ENCODE results near the gene SRPX2. TPM values are rescaled to one million over a fixed set of nuclear protein-coding genes. Genes with fewer than 3 reads are reported as not detected.

Gene SRPX2
- total RNA-seq, 1 experiment from 2014 or later: 77.8 TPM

- Histone ChIP-seq H3K4me2 (no peak overlapping the region), H4K20me1 (ENCODE audit: insufficient read depth) (no peaks in the 10 kb centered on the region), H3K4me1 (replicated peaks; ENCODE audit: insufficient read depth) (no peaks in the 10 kb centered on the region), H3K9me2 (ENCODE audit: insufficient read depth) (no peaks in the 10 kb centered on the region), H3K27ac (no peak overlapping the region), H3K4me3 (no peak overlapping the region), H3K79me2 (ENCODE audit: low read depth) (no peaks in the 10 kb centered on the region), H3K27me3 (ENCODE audit: insufficient read depth, low read depth) (no peaks in the 10 kb centered on the region), H2AFZ (no peak overlapping the region), H3K9me3 (ENCODE audit: insufficient read depth, low read depth) (no peaks in the 10 kb centered on the region), H3F3A (ENCODE audit: insufficient read depth, low read depth) (peaks cover 6% of the 10 kb centered on the region; the same call in 1 of the 2 replicates), H3K36me3 (ENCODE audit: low read depth) (no peaks in the 10 kb centered on the region)
- TF ChIP-seq, protein P1, sequence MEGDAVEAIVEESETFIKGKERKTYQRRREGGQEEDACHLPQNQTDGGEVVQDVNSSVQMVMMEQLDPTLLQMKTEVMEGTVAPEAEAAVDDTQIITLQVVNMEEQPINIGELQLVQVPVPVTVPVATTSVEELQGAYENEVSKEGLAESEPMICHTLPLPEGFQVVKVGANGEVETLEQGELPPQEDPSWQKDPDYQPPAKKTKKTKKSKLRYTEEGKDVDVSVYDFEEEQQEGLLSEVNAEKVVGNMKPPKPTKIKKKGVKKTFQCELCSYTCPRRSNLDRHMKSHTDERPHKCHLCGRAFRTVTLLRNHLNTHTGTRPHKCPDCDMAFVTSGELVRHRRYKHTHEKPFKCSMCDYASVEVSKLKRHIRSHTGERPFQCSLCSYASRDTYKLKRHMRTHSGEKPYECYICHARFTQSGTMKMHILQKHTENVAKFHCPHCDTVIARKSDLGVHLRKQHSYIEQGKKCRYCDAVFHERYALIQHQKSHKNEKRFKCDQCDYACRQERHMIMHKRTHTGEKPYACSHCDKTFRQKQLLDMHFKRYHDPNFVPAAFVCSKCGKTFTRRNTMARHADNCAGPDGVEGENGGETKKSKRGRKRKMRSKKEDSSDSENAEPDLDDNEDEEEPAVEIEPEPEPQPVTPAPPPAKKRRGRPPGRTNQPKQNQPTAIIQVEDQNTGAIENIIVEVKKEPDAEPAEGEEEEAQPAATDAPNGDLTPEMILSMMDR (conservative IDR thresholded peaks at IDR 0.05): no peak
- TF ChIP-seq EZH2 (IDR thresholded peaks at IDR 0.05; ENCODE audit: low read depth): no peak
- BruUV-seq (replicated peaks): no TSS peak
- intact Hi-C loops (cut with micrococcal nuclease; ENCODE audit: unreplicated experiment): no loop called here
- DNase-seq: no peak
- POLR2A ChIA-PET (ENCODE audit: unreplicated experiment): no interaction called here
- CTCF ChIA-PET: no interaction called here
Measured at GRCh38 chrX:100682939-100683338, 38.9 kb downstream of the SRPX2 start.

- intact Hi-C loops (cut with micrococcal nuclease; ENCODE audit: unreplicated experiment): loop anchor here (1.0 to 2.0 kb wide), 3 partner anchors 71 to 173 kb away; no protein-coding TSS in a partner anchor
- Histone ChIP-seq H3K4me3 (no peak overlapping the region), H3K9me3 (ENCODE audit: insufficient read depth, low read depth) (no peaks in the 10 kb centered on the region), H3K27ac (no peak overlapping the region), H2AFZ (no peak overlapping the region), H3K79me2 (ENCODE audit: low read depth) (no peaks in the 10 kb centered on the region), H3K27me3 (ENCODE audit: insufficient read depth, low read depth) (no peaks in the 10 kb centered on the region), H3K4me1 (replicated peaks; ENCODE audit: insufficient read depth) (peaks cover under 1% of the 10 kb centered on the region), H3K9me2 (ENCODE audit: insufficient read depth) (no peaks in the 10 kb centered on the region), H3K36me3 (ENCODE audit: low read depth) (no peaks in the 10 kb centered on the region), H3F3A (ENCODE audit: insufficient read depth, low read depth) (peaks cover 6% of the 10 kb centered on the region; the same call in 1 of the 2 replicates), H4K20me1 (ENCODE audit: insufficient read depth) (no peaks in the 10 kb centered on the region), H3K4me2 (no peak overlapping the region)
- ChIA-PET POLR2A (ENCODE audit: unreplicated experiment) (no interaction called here), CTCF (interaction anchor here (0.6 to 2.0 kb wide), 3 partner anchors 45 to 83 kb away, joined by 5 to 11 read pairs (median 5); no protein-coding TSS in a partner anchor)
- BruUV-seq (replicated peaks): no TSS peak
- peak; percentile 64 to 67 for DNase-seq
- TF ChIP-seq, protein P1 (conservative IDR thresholded peaks at IDR 0.05): peak; percentile 88
- TF ChIP-seq EZH2 (IDR thresholded peaks at IDR 0.05; ENCODE audit: low read depth): no peak
Measured at GRCh38 chrX:100685284-100685996, 41.4 kb downstream of the SRPX2 start.

GRCh38 chrX:100685997-100686305 lies 42.0 kb downstream of the SRPX2 start:
- DNase-seq: no peak
- H3K4me1 ChIP-seq (replicated peaks; ENCODE audit: insufficient read depth): peaks cover 6% of the 10 kb centered on the region
- no peak overlapping the region for H3K27ac ChIP-seq
- H3K36me3 ChIP-seq (ENCODE audit: low read depth): no peaks in the 10 kb centered on the region
- peaks cover 10% of the 10 kb centered on the region; the same call in 1 of the 2 replicates for H3F3A ChIP-seq (ENCODE audit: insufficient read depth, low read depth)
- no peaks in the 10 kb centered on the region for H3K9me3 ChIP-seq (ENCODE audit: insufficient read depth, low read depth)
- POLR2A ChIA-PET (ENCODE audit: unreplicated experiment): no interaction called here
- intact Hi-C loops (cut with micrococcal nuclease; ENCODE audit: unreplicated experiment): loop anchor here (1.0 to 2.0 kb wide), 3 partner anchors 71 to 174 kb away; no protein-coding TSS in a partner anchor
- TF ChIP-seq, protein P1 (conservative IDR thresholded peaks at IDR 0.05): no peak; the same call in 1 of the 2 replicates
- no peak for TF ChIP-seq EZH2 (IDR thresholded peaks at IDR 0.05; ENCODE audit: low read depth)
- H3K4me2 ChIP-seq: no peak overlapping the region
- CTCF ChIA-PET: interaction anchor here (0.6 to 2.0 kb wide), 2 partner anchors 45 to 83 kb away, joined by 5 to 11 read pairs; no protein-coding TSS in a partner anchor
- no peaks in the 10 kb centered on the region for H4K20me1 ChIP-seq (ENCODE audit: insufficient read depth)
- no peak overlapping the region for H3K4me3 ChIP-seq
- no peaks in the 10 kb centered on the region for H3K27me3 ChIP-seq (ENCODE audit: insufficient read depth, low read depth)
- H3K9me2 ChIP-seq (ENCODE audit: insufficient read depth): no peaks in the 10 kb centered on the region
- H2AFZ ChIP-seq: no peak overlapping the region
- H3K79me2 ChIP-seq (ENCODE audit: low read depth): no peaks in the 10 kb centered on the region
- no TSS peak for BruUV-seq (replicated peaks)

All from PC-9 (cell line).